T-helper 17 cell (primary cell): Measurements from ENCODE around the gene NFYC. TPM values are rescaled to one million over a fixed set of nuclear protein-coding genes. Genes with fewer than 3 reads are reported as not detected.

Experiments
- ATAC-seq: fragments of 150-1000 bp; cut with Tn5 transposase; 2 replicates; pipeline ENCODE4 v1.10.0; 2021; ENCODE audit warnings: mild to moderate bottlenecking, moderate library complexity
- DNase-seq, 3 donors: peaks; one replicate each; pipeline versions ENCODE4 v3.0.0 to v3.0.0-alpha.2; 2020 to 2021
- H3K9me3 ChIP-seq: one replicate; pipeline ENCODE4 v1.7.0; 2013; ENCODE audit warnings: low read length, mild to moderate bottlenecking; ENCODE audit not compliant: control insufficient read depth, poor library complexity, severe bottlenecking
- H3K27ac Mint-ChIP-seq: one replicate; pipeline ENCODE4 v1.8.0; 2022; ENCODE audit warnings: mild to moderate bottlenecking, moderate library complexity, mixed read lengths
- H3K27me3 Mint-ChIP-seq: one replicate; pipeline ENCODE4 v1.8.0; 2022; ENCODE audit warnings: mixed read lengths
- H3K36me3 Mint-ChIP-seq: one replicate; pipeline ENCODE4 v1.8.0; 2022; ENCODE audit warnings: low read depth, mixed read lengths
- H3K4me1 Mint-ChIP-seq: one replicate; pipeline ENCODE4 v1.8.0; 2022; ENCODE audit warnings: mild to moderate bottlenecking, mixed read lengths
- H3K4me3 Mint-ChIP-seq: one replicate; pipeline ENCODE4 v1.8.0; 2022; ENCODE audit warnings: mild to moderate bottlenecking, moderate library complexity, mixed read lengths
- total RNA-seq, 4 donors: library from RNA in 2 of 4; stranded (reverse) in 2 of 4; gene quantifications; one replicate each; pipeline ENCODE4 v1.2.3 and lab custom pipeline; 2022 to 2026

NFYC gene
- total RNA-seq, 2 donors from 2014 or later: 42.3 to 45.7 TPM

- Mint-ChIP-seq H3K27ac (no peak overlapping the region), H3K4me1 (peaks cover 19% of the 10 kb centered on the region), H3K27me3 (no peaks in the 10 kb centered on the region), H3K4me3 (no peak overlapping the region), H3K36me3 (peaks cover 10% of the 10 kb centered on the region)
- ATAC-seq (no peak), DNase-seq (no peak)
- no peaks in the 10 kb centered on the region for H3K9me3 ChIP-seq
Observed at GRCh38 chr1:40766560-40766959, 75.1 kb downstream of the NFYC start.

DNA sequence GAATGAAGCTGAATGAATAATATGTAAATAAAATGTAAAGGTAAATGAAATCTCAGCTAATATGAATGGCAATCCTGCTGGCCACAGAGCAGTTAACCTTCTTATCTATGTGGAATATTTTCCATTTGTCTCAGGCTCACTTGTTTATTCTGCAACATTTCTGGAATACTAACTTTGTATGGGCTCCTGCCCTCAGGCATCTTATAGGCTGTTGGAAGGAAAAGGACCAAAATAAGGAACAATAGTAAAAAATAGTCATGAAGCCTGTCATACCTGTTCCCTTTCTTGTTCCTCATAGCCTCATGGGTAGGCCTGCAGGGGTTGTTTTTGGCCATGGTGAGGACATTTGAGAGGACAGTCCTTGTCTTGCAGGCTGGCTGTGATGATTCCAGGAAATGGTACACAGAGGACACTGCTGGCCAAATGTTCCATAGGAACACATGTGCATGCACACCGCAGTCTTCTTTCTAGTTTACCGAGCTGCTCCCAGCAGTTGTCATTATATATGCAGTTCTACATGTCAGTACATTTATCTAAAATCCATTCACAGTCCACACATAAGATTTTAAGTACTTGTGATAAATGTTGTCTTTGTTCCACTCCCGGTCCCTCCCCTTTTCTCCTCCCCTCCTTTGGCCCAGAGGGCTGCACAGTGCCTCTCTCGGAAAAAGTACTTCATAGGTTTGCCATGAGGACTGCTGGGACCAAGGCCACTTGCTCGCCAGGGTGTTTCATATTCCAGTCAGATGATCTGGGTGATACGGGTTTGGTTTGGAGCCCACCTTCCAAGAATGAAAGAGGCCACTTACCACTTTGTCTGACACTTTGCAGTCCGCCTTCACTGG is 76.9 kb downstream of the NFYC start:
- H3K27ac Mint-ChIP-seq: no peak overlapping the region
- no peak overlapping the region for H3K4me3 Mint-ChIP-seq
- H3K27me3 Mint-ChIP-seq: no peaks in the 10 kb centered on the region
- H3K36me3 Mint-ChIP-seq: peaks cover 8% of the 10 kb centered on the region
- DNase-seq: no peak
- peaks cover 14% of the 10 kb centered on the region for H3K4me1 Mint-ChIP-seq
- no peak for ATAC-seq
- H3K9me3 ChIP-seq: no peaks in the 10 kb centered on the region

DNA sequence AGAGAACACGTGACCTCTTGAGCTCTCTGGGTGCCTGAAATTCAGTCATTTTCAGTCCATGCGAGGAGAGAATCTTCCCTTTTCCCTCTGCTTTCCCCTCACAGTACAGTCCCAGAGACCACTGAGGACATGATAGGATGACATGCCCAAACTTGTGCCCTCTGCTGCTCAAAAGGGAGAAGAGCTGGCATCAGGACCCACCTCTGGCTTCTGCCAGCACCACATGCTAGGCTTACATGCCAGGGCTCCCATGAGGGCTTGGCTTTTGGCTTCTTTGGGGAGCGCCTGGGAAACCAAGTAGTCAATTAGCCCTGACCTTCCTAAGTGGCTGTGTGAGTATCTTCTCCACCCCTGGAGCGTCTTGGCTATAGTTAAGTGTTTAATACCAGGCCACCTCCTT is 78.3 kb downstream of the NFYC start:
- DNase-seq (no peak), ATAC-seq (no peak)
- H3K27ac Mint-ChIP-seq: no peak overlapping the region
- peaks cover 7% of the 10 kb centered on the region for H3K36me3 Mint-ChIP-seq
- H3K4me1 Mint-ChIP-seq: peaks cover 10% of the 10 kb centered on the region
- no peaks in the 10 kb centered on the region for H3K9me3 ChIP-seq
- H3K27me3 Mint-ChIP-seq: no peaks in the 10 kb centered on the region
- H3K4me3 Mint-ChIP-seq: no peak overlapping the region

DNA sequence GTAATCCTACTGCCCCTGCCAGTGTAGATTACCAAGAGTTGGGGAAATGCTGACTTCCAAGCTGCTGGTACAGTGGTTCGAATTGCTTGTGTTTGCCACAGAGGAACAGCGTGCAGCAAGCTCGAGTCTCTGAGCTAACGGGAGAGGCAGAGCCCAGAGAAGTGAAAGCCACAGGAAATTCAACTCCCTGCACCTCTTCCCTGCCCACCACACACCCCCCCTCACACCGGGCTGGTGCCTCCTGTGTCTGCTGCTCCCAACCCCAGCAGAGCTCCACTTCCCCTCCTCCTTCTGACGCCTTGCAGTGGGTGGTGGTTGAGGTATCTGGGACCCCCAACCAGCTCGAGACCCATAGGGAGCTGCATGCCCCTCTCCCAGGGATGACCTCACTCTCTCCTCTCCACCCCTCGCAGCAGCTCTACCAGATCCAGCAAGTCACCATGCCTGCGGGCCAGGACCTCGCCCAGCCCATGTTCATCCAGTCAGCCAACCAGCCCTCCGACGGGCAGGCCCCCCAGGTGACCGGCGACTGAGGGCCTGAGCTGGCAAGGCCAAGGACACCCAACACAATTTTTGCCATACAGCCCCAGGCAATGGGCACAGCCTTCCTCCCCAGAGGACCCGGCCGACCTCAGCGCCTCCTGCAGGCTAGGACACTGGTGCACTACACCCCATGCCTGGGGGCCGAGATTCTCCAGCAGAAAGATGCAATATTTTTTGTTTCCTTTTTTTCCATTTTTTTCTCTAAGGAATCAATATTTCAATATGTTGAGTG is 79.0 kb downstream of the NFYC start:
- no peaks in the 10 kb centered on the region for H3K9me3 ChIP-seq
- ATAC-seq (no peak), DNase-seq (no peak)
- Mint-ChIP-seq H3K27me3 (no peaks in the 10 kb centered on the region), H3K36me3 (peaks cover 7% of the 10 kb centered on the region), H3K4me1 (peaks cover 10% of the 10 kb centered on the region), H3K4me3 (no peak overlapping the region), H3K27ac (peak overlapping the region; percentile 43)

GRCh38 chr1:40772146-40772955 is 80.8 kb downstream of the NFYC start:
- peak overlapping the region; percentile 24 for H3K27ac Mint-ChIP-seq
- peaks cover 10% of the 10 kb centered on the region for H3K36me3 Mint-ChIP-seq
- ATAC-seq (no peak), DNase-seq (no peak)
- peaks cover 10% of the 10 kb centered on the region for H3K4me1 Mint-ChIP-seq
- no peaks in the 10 kb centered on the region for H3K27me3 Mint-ChIP-seq
- H3K9me3 ChIP-seq: no peaks in the 10 kb centered on the region
- no peak overlapping the region for H3K4me3 Mint-ChIP-seq

DNA sequence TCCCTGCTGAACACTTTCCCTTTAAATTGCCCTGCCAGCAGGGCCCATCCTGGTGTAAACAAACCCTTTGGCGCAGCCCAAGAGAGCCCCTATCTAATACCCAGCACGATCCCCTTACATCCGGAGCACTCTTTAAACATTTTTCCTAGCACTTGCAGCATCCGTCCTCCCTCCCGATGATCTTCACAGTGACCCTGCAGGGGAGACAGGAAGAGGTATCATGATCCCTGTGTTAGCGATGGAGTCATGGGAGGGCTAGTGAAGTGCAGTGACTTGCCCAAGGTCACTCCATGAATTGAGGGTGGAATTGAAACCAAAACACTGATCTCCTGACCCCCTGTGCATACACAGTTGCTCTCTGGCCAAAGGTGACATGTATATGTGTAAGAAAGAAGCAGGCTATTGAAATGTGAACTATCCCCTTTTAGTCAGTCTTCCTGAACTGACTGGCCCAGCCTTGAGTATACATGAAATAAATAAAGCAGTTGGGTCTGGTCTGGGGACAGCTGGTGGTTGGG is 82.3 kb downstream of the NFYC start:
- H3K36me3 Mint-ChIP-seq: peaks cover 13% of the 10 kb centered on the region
- H3K27ac Mint-ChIP-seq: peak overlapping the region; percentile 16
- no peak for DNase-seq

GRCh38 chr1:40774266-40774998 is 82.9 kb downstream of the NFYC start:
- Mint-ChIP-seq H3K27ac (peak overlapping the region; percentile 16), H3K27me3 (no peaks in the 10 kb centered on the region), H3K4me1 (peaks cover 13% of the 10 kb centered on the region), H3K36me3 (peaks cover 13% of the 10 kb centered on the region), H3K4me3 (no peak overlapping the region)
- ATAC-seq (peak; percentile 66), DNase-seq (peak; percentile 44 to 53 (median 48))
- H3K9me3 ChIP-seq: no peaks in the 10 kb centered on the region

More for the DNA sequence above, 82.3 kb downstream of the NFYC start:
- no peaks in the 10 kb centered on the region for H3K9me3 ChIP-seq
- no peak overlapping the region for H3K4me3 Mint-ChIP-seq
- H3K4me1 Mint-ChIP-seq: peaks cover 13% of the 10 kb centered on the region
- no peaks in the 10 kb centered on the region for H3K27me3 Mint-ChIP-seq
- no peak for ATAC-seq

DNA sequence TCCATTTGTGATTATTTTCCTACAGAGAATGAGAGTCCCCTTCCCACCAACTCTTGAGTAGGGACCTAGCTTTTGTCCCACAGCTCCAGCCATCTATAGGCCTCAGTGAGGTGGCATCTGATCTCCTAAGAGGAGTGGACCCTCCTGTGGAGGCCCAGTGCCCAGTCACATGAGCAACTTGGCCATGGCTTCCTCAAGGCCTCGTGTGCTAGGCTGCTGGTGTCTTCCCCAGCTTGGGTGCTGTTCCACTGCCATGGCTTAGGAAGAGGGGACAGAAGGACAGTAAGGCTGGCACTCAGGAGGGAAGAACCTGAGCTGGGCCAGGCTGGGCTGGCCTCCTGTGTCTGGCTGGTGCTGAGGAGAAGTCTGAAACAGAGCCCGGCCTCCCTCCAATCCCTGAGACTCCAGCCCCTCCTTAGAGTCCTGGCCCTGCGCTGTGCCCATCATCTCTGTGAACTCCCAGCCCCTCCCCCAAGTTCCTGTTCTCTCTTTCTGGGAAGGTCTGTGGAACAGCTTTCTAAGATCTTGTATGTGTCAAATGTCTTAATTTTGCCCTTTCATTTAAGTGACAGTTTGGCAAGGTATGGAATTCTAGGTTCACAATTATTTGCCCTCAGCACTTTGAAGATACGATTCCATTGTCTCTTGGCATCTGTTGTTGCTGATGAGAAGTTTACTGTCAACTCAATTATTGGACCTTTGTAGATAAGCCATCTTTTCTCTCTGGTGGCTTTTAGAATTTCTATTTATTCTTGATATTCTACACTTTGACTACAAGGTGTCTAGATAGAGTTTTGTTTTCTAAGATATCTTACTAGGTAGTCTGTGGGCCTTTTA is 85.0 kb downstream of the NFYC start:
- ATAC-seq (no peak), DNase-seq (no peak)
- H3K9me3 ChIP-seq: no peaks in the 10 kb centered on the region
- H3K27ac Mint-ChIP-seq: no peak overlapping the region
- no peak overlapping the region for H3K4me3 Mint-ChIP-seq
- peaks cover 8% of the 10 kb centered on the region for H3K27me3 Mint-ChIP-seq
- H3K4me1 Mint-ChIP-seq: peaks cover 10% of the 10 kb centered on the region
- peaks cover 9% of the 10 kb centered on the region for H3K36me3 Mint-ChIP-seq

GRCh38 chr1:40777224-40777970 is 85.9 kb downstream of the NFYC start:
- H3K9me3 ChIP-seq: no peaks in the 10 kb centered on the region
- H3K27me3 Mint-ChIP-seq: peaks cover 17% of the 10 kb centered on the region
- no peak for DNase-seq
- no peak overlapping the region for H3K27ac Mint-ChIP-seq
- no peak for ATAC-seq
- peaks cover 12% of the 10 kb centered on the region for H3K4me1 Mint-ChIP-seq
- no peak overlapping the region for H3K4me3 Mint-ChIP-seq
- peaks cover 9% of the 10 kb centered on the region for H3K36me3 Mint-ChIP-seq

- Mint-ChIP-seq H3K4me3 (no peak overlapping the region), H3K4me1 (peaks cover 13% of the 10 kb centered on the region), H3K27ac (no peak overlapping the region), H3K27me3 (peaks cover 32% of the 10 kb centered on the region), H3K36me3 (peaks cover 11% of the 10 kb centered on the region)
- no peak for ATAC-seq
- DNase-seq: no peak
- no peaks in the 10 kb centered on the region for H3K9me3 ChIP-seq
Observed at GRCh38 chr1:40780678-40781607, 89.4 kb downstream of the NFYC start.
